Loucy (cell line): Measurements from ENCODE around the gene RNF169.

Source experiments
- H2AFZ ChIP-seq: fragments of 200-600 bp; sonication (generic); 2 replicates; pipeline ENCODE4 v1.6.0; 2016; ENCODE audit warnings: antibody characterized with exemption, mild to moderate bottlenecking, low read length, moderate library complexity
- H3F3A ChIP-seq: fragments of 200-600 bp; 2 replicates; pipeline ENCODE4 v1.6.0; 2016; ENCODE audit warnings: antibody characterized with exemption, low read depth, mild to moderate bottlenecking
- H3K27me3 ChIP-seq: fragments of 200-600 bp; sonication (generic); 2 replicates; pipeline ENCODE4 v1.6.1; 2014; ENCODE audit warnings: low read length, mild to moderate bottlenecking; ENCODE audit not compliant: insufficient read depth, poor library complexity, severe bottlenecking
- H3K36me3 ChIP-seq: fragments of 200-600 bp; sonication (generic); 2 replicates; pipeline ENCODE4 v1.6.1; 2016; ENCODE audit warnings: low read length; ENCODE audit not compliant: insufficient read depth
- H3K4me1 ChIP-seq: fragments of 200-600 bp; sonication (generic); 2 replicates; pipeline ENCODE4 v1.5.1; 2014; ENCODE audit warnings: low read length, mild to moderate bottlenecking; ENCODE audit not compliant: insufficient read depth, poor library complexity, severe bottlenecking
- H3K4me2 ChIP-seq: fragments of 200-600 bp; sonication (generic); 2 replicates; pipeline ENCODE4 v1.6.0; 2014; ENCODE audit warnings: antibody characterized with exemption, low read length, low read depth, mild to moderate bottlenecking; ENCODE audit not compliant: poor library complexity, severe bottlenecking
- H3K4me3 ChIP-seq: fragments of 200-600 bp; sonication (generic); 2 replicates; pipeline ENCODE4 v1.5.1; 2014; ENCODE audit warnings: low read length, mild to moderate bottlenecking, mixed read lengths; ENCODE audit not compliant: poor library complexity, severe bottlenecking
- H3K79me2 ChIP-seq: fragments of 200-600 bp; sonication (generic); 2 replicates; pipeline ENCODE4 v1.6.1; 2014; ENCODE audit warnings: low read length; ENCODE audit not compliant: insufficient read depth
- H3K9ac ChIP-seq: fragments of 200-600 bp; sonication (generic); 2 replicates; pipeline ENCODE4 v1.6.0; 2014; ENCODE audit warnings: mild to moderate bottlenecking, low read depth, low read length, moderate library complexity; ENCODE audit not compliant: poor library complexity, severe bottlenecking
- H3K9me2 ChIP-seq: fragments of 200-600 bp; sonication (generic); replicated peaks from 2 replicates; pipeline ENCODE4 v1.6.1; 2016; ENCODE audit warnings: low read depth, low read length, mixed read lengths
- H3K9me3 ChIP-seq: fragments of 200-600 bp; sonication (generic); 2 replicates; pipeline ENCODE4 v1.6.1; 2014; ENCODE audit warnings: mild to moderate bottlenecking, antibody characterized with exemption, low read length, low read depth; ENCODE audit not compliant: insufficient read depth
- H4K20me1 ChIP-seq: fragments of 200-600 bp; sonication (generic); 2 replicates; pipeline ENCODE4 v1.6.0; 2014; ENCODE audit warnings: antibody characterized with exemption, low read length, mild to moderate bottlenecking; ENCODE audit not compliant: insufficient read depth, poor library complexity, severe bottlenecking
- EZH2phosphoT487 ChIP-seq: fragments of 200-600 bp; IDR thresholded peaks from 2 replicates; pipeline ENCODE4 v1.6.1; 2018; ENCODE audit warnings: antibody characterized with exemption, mild to moderate bottlenecking, moderate library complexity, borderline replicate concordance
- TF ChIP-seq, protein P1 (sequence below): fragments of 200-600 bp; sonication (generic); conservative IDR thresholded peaks from 2 replicates; pipeline ENCODE4 v1.5.1; 2014; ENCODE audit warnings: mild to moderate bottlenecking, antibody characterized with exemption, low read length

RNF169 gene

DNA sequence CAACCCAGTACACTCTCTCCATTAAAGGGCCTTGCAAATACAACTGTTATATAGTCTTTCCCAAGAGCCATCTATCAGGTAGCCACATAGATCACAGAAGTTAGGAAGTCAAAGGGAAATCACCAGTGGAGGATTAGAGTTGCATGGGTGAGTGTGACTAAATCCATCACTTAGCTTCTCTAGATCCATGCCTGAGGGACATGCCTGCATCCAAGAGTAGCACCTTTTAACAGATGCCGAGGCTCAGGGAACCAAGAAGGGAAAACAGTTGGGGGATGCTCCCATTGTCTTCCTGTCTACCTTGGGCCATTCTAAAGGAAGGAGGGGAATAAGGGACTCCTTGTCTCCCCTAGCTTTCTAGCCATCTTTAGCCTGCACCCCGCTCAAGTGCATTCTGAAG is 122.4 kb downstream of the RNF169 start:
- Histone ChIP-seq H3K9me2 (no peaks in the 10 kb centered on the region), H4K20me1 (no peaks in the 10 kb centered on the region), H3K79me2 (no peaks in the 10 kb centered on the region), H3K9me3 (peaks cover 18% of the 10 kb centered on the region; the same call in 1 of the 2 replicates), H3F3A (no peaks in the 10 kb centered on the region), H3K9ac (no peak overlapping the region), H3K36me3 (no peaks in the 10 kb centered on the region), H3K27me3 (no peaks in the 10 kb centered on the region), H2AFZ (no peak overlapping the region), H3K4me1 (no peaks in the 10 kb centered on the region), H3K4me2 (no peak overlapping the region), H3K4me3 (no peak overlapping the region)
- no peak for TF ChIP-seq EZH2phosphoT487
- TF ChIP-seq, protein P1, sequence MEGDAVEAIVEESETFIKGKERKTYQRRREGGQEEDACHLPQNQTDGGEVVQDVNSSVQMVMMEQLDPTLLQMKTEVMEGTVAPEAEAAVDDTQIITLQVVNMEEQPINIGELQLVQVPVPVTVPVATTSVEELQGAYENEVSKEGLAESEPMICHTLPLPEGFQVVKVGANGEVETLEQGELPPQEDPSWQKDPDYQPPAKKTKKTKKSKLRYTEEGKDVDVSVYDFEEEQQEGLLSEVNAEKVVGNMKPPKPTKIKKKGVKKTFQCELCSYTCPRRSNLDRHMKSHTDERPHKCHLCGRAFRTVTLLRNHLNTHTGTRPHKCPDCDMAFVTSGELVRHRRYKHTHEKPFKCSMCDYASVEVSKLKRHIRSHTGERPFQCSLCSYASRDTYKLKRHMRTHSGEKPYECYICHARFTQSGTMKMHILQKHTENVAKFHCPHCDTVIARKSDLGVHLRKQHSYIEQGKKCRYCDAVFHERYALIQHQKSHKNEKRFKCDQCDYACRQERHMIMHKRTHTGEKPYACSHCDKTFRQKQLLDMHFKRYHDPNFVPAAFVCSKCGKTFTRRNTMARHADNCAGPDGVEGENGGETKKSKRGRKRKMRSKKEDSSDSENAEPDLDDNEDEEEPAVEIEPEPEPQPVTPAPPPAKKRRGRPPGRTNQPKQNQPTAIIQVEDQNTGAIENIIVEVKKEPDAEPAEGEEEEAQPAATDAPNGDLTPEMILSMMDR = no peak

DNA sequence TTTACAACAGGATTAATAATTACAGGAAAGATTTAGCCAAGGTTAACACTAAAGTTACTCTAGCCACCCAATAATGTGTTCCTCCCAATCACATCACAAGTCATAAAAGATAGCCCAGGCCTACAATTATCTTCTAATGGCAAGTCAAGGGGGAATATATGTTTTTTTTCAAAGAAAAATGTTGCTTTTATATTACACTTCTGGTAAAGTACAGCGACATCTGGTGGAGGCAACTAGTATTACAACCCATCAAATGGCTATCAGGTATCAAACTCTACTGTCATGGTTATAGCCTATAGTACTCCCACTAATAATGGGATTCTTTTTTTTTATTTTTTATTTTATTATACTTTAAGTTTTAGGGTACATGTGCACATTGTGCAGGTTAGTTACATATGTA is 128.5 kb downstream of the RNF169 start:
- no peaks in the 10 kb centered on the region for H3K4me1 ChIP-seq
- TF ChIP-seq, protein P1 = peak; percentile 59
- no peak for TF ChIP-seq EZH2phosphoT487
- no peaks in the 10 kb centered on the region for H3F3A ChIP-seq
- peaks cover 4% of the 10 kb centered on the region; the same call in 1 of the 2 replicates for H3K9me3 ChIP-seq
- H2AFZ ChIP-seq = no peak overlapping the region
- H3K4me2 ChIP-seq = no peak overlapping the region
- H3K9me2 ChIP-seq = no peaks in the 10 kb centered on the region
- no peaks in the 10 kb centered on the region for H3K27me3 ChIP-seq
- H4K20me1 ChIP-seq = no peaks in the 10 kb centered on the region
- H3K79me2 ChIP-seq = no peaks in the 10 kb centered on the region
- no peaks in the 10 kb centered on the region for H3K36me3 ChIP-seq
- no peak overlapping the region for H3K4me3 ChIP-seq
- H3K9ac ChIP-seq = no peak overlapping the region
